GM12878 (cell line): Measurements from ENCODE around the gene PDLIM3.

Experiments
- EP300 ChIP-seq, 2 experiments: fragments of 150-350 bp in 1 of 2; IDR thresholded peaks; 2 replicates each; pipeline ENCODE4 v1.6.1; 2011 to 2012; ENCODE audit warnings: low read depth in 2 of 2, low read length in 2 of 2, borderline replicate concordance in 1 of 2, improper control_type of control experiment in 1 of 2, inconsistent platforms in 1 of 2; ENCODE audit not compliant: control insufficient read depth in 1 of 2
- ESRRA ChIP-seq: IDR thresholded peaks from 2 replicates; pipeline ENCODE4 v1.6.1; 2012; ENCODE audit warnings: mild to moderate bottlenecking, low read length, improper control_type of control experiment
- IRF4 ChIP-seq: IDR thresholded peaks from 2 replicates; pipeline ENCODE4 v1.6.1; 2011; ENCODE audit warnings: low read depth, low read length
- POLR2A ChIP-seq: IDR thresholded peaks from 2 replicates; pipeline ENCODE4 v1.6.1; 2011; ENCODE audit warnings: low read depth, mild to moderate bottlenecking, low read length
- POLR2AphosphoS5 ChIP-seq: IDR thresholded peaks from 2 replicates; pipeline ENCODE4 v1.6.1; 2011; ENCODE audit warnings: mild to moderate bottlenecking, low read length, inconsistent platforms
- RCOR1 ChIP-seq: conservative IDR thresholded peaks from 2 replicates; pipeline ENCODE4 v1.6.1; 2012; ENCODE audit warnings: low read depth, low read length, improper control_type of control experiment
- SUZ12 ChIP-seq: fragments of 200-600 bp; sonication (generic); IDR thresholded peaks from one replicate; pipeline ENCODE4 v1.6.1; 2018; ENCODE audit warnings: antibody characterized with exemption, mild to moderate bottlenecking; ENCODE audit not compliant: unreplicated experiment
- TAF1 ChIP-seq: IDR thresholded peaks from 2 replicates; pipeline ENCODE4 v1.6.1; 2011; ENCODE audit warnings: mild to moderate bottlenecking, low read depth, low read length, borderline replicate concordance
- TF ChIP-seq, protein P1 (sequence below): fragments of 150-350 bp; IDR thresholded peaks from 2 replicates; pipeline ENCODE4 v1.6.1; 2014; ENCODE audit warnings: mild to moderate bottlenecking, low read depth, low read length
- TF ChIP-seq, protein P2 (sequence below): fragments of 450-650 bp; IDR thresholded peaks from 2 replicates; pipeline ENCODE4 v1.6.1; 2014; ENCODE audit warnings: mild to moderate bottlenecking

DNA sequence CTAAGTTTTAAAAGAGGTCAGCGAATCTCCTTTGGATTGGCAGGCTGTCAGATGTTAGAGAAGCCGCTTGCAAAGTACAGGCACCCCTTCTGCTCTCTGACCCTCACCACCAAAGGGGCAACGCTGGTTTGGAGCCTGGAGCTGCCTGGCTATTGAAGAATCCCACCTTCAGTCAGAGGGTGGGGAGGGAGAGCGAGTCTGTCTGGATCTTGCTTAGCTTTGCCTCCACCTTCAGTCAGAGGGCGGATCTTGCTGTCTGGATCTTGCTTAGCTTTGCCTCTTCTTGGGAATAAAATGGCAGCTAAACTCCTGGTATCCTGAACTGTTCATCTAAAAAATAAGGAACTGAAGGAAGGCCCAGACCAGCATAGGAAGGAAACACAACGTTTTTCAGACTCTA, 71.1 kb downstream of the PDLIM3 start:
- TF ChIP-seq POLR2A (no peak), SUZ12 (no peak), EP300 (IDR thresholded peaks at IDR 0.05; ENCODE audit: borderline replicate concordance in 1 of 2, control insufficient read depth in 1 of 2, low read depth in 2 of 2, low read length in 2 of 2) (no peak), RCOR1 (no peak), TAF1 (no peak), POLR2AphosphoS5 (no peak), IRF4 (no peak), ESRRA (no peak)
- TF ChIP-seq, protein P1, sequence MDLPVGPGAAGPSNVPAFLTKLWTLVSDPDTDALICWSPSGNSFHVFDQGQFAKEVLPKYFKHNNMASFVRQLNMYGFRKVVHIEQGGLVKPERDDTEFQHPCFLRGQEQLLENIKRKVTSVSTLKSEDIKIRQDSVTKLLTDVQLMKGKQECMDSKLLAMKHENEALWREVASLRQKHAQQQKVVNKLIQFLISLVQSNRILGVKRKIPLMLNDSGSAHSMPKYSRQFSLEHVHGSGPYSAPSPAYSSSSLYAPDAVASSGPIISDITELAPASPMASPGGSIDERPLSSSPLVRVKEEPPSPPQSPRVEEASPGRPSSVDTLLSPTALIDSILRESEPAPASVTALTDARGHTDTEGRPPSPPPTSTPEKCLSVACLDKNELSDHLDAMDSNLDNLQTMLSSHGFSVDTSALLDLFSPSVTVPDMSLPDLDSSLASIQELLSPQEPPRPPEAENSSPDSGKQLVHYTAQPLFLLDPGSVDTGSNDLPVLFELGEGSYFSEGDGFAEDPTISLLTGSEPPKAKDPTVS = no peak
- TF ChIP-seq, protein P2, sequence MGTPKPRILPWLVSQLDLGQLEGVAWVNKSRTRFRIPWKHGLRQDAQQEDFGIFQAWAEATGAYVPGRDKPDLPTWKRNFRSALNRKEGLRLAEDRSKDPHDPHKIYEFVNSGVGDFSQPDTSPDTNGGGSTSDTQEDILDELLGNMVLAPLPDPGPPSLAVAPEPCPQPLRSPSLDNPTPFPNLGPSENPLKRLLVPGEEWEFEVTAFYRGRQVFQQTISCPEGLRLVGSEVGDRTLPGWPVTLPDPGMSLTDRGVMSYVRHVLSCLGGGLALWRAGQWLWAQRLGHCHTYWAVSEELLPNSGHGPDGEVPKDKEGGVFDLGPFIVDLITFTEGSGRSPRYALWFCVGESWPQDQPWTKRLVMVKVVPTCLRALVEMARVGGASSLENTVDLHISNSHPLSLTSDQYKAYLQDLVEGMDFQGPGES = no peak
